RWPE2 (cell line): ENCODE results near the gene HLA-DQB1.
"Not testable (repeated sequence)": the region's sequence is repeated elsewhere in the genome, so short reads cannot be mapped to it uniquely, and the experiment has no call there.

ENCODE experiments used
- ATAC-seq: fragments of 200-7000 bp; cut with Tn5 transposase; 3 replicates; pipeline ENCODE4 v1.9.1; 2021; ENCODE audit warnings: low read depth
- DNase-seq: peaks from one replicate; pipeline ENCODE4 v3.0.0-alpha.2; 2020; ENCODE audit warnings: low spot score
- H3K27ac ChIP-seq: fragments of 450-650 bp; 2 replicates; pipeline ENCODE4 v1.5.1; 2017; ENCODE audit warnings: mild to moderate bottlenecking; ENCODE audit not compliant: poor library complexity, severe bottlenecking
- H3K27me3 ChIP-seq: fragments of 250-450 bp; sonication (Bioruptor Pico); 2 replicates; pipeline ENCODE4 v1.5.1; 2021; ENCODE audit warnings: mild to moderate bottlenecking, moderate library complexity; ENCODE audit not compliant: insufficient read depth, poor library complexity, severe bottlenecking
- H3K36me3 ChIP-seq: fragments of 250-450 bp; sonication (Bioruptor Pico); 2 replicates; pipeline ENCODE4 v1.5.1; 2020; ENCODE audit warnings: low read depth, mild to moderate bottlenecking, moderate library complexity
- H3K4me1 ChIP-seq: fragments of 250-450 bp; sonication (Bioruptor Pico); 2 replicates; pipeline ENCODE4 v1.5.1; 2021; ENCODE audit warnings: mild to moderate bottlenecking, moderate library complexity; ENCODE audit not compliant: insufficient read depth, poor library complexity, severe bottlenecking
- H3K4me3 ChIP-seq: fragments of 250-450 bp; sonication (Bioruptor Pico); 2 replicates; pipeline ENCODE4 v1.5.1; 2021; ENCODE audit warnings: mild to moderate bottlenecking, moderate library complexity; ENCODE audit not compliant: severe bottlenecking
- H3K9me3 ChIP-seq: fragments of 250-450 bp; sonication (Bioruptor Pico); 2 replicates; pipeline ENCODE4 v1.5.1; 2021; ENCODE audit warnings: mild to moderate bottlenecking, moderate library complexity; ENCODE audit not compliant: severe bottlenecking
- CTCF ChIP-seq: fragments of 450-650 bp; IDR thresholded peaks from one replicate; pipeline ENCODE4 v1.5.1; 2017; ENCODE audit warnings: mild to moderate bottlenecking, moderate library complexity; ENCODE audit not compliant: poor library complexity, severe bottlenecking

HLA-DQB1 gene

GRCh38 chr6:32662836-32663235 lies 3.6 kb downstream of the HLA-DQB1 start:
- Histone ChIP-seq H3K4me1 (no peaks in the 10 kb centered on the region), H3K4me3 (no peak overlapping the region), H3K27ac (no peak overlapping the region), H3K27me3 (no peaks in the 10 kb centered on the region), H3K36me3 (no peaks in the 10 kb centered on the region), H3K9me3 (no peaks in the 10 kb centered on the region)
- no peak for DNase-seq
- ATAC-seq, result no peak
- no peak for TF ChIP-seq CTCF

DNA sequence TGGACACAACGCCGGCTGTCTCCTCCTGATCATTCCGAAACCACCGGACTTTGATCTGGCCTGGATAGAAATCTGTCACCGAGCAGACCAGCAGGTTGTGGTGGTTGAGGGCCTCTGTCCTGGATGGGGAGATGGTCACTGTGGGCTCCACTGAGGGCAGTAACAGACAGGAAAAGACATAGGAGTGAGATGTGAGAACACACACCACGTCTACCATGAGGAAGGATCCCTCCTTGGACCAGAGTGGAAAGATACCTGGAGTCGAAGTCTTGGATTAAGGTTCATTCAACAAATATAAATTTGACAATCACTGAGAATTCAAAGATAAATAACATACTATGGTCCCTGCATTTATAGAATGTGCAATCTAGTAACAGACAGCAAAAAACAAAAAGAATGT lies 4.4 kb downstream of the HLA-DQB1 start:
- Histone ChIP-seq H3K27ac (no peak overlapping the region), H3K4me3 (no peak overlapping the region), H3K27me3 (no peaks in the 10 kb centered on the region), H3K9me3 (no peaks in the 10 kb centered on the region), H3K4me1 (no peaks in the 10 kb centered on the region), H3K36me3 (no peaks in the 10 kb centered on the region)
- no peak for DNase-seq
- no peak for ATAC-seq
- no peak for TF ChIP-seq CTCF

GRCh38 chr6:32659856-32660595 lies 6.4 kb downstream of the HLA-DQB1 start:
- Histone ChIP-seq H3K27me3 (no peaks in the 10 kb centered on the region), H3K4me3 (no peak overlapping the region), H3K27ac (no peak overlapping the region), H3K9me3 (no peaks in the 10 kb centered on the region), H3K36me3 (no peaks in the 10 kb centered on the region), H3K4me1 (no peaks in the 10 kb centered on the region)
- TF ChIP-seq CTCF, result no peak
- DNase-seq, result no peak
- ATAC-seq, result no peak

- no peak for TF ChIP-seq CTCF
- no peak for DNase-seq
- Histone ChIP-seq H3K4me3 (no peak overlapping the region), H3K27ac (no peak overlapping the region), H3K27me3 (no peaks in the 10 kb centered on the region), H3K4me1 (no peaks in the 10 kb centered on the region), H3K9me3 (no peaks in the 10 kb centered on the region), H3K36me3 (no peaks in the 10 kb centered on the region)
- no peak for ATAC-seq
Measured at GRCh38 chr6:32658268-32658897, 8.1 kb downstream of the HLA-DQB1 start.

- not testable (repeated sequence) for H3K36me3 ChIP-seq, H3K27ac ChIP-seq, H3K4me3 ChIP-seq, H3K9me3 ChIP-seq, H3K4me1 ChIP-seq, H3K27me3 ChIP-seq, DNase-seq, ATAC-seq
Measured at GRCh38 chr6:32657819-32658218, 8.6 kb downstream of the HLA-DQB1 start.

DNA sequence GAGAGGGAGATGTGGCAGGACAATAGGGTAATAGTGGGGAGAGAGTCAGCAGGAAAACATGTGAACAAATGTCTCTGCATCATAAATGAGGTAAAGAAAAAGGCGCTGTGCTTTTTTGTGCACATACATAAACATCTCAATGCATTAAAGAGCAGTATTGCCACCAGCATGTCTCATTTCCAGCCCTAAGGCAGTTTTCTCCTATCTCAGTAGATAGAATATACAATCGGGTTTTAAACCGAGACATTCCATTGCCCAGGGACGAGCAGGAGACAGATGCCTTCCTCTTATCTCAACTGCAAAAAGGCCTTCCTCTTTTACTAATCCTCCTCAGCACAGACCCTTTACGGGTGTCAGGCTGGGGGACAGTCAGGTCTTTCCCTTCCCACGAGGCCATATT lies 9.1 kb downstream of the HLA-DQB1 start:
- H3K4me3 ChIP-seq, ATAC-seq, H3K27me3 ChIP-seq: not testable (repeated sequence)

More for the DNA sequence above, 9.1 kb downstream of the HLA-DQB1 start:
- not testable (repeated sequence) for H3K27ac ChIP-seq, H3K9me3 ChIP-seq, DNase-seq, H3K36me3 ChIP-seq, H3K4me1 ChIP-seq
